H1 (cell line): Measurements from ENCODE around the gene SREK1IP1. TPM values are rescaled to one million over a fixed set of nuclear protein-coding genes. Genes with fewer than 3 reads are reported as not detected.

ENCODE experiments used
- CBX8 ChIP-seq: fragments of 300-800, 300-1000 bp; sonication (generic); IDR thresholded peaks from 2 replicates; pipeline ENCODE4 v1.7.1; 2016; ENCODE audit warnings: low read depth, low read length, borderline replicate concordance
- CHD7 ChIP-seq: fragments of 300-600 bp; sonication (generic); IDR thresholded peaks from 2 replicates; pipeline ENCODE4 v1.7.1; 2012; ENCODE audit warnings: low read length, moderate library complexity, mild to moderate bottlenecking, inconsistent platforms; ENCODE audit not compliant: insufficient replicate concordance
- EZH2 ChIP-seq: fragments of 200-600 bp; sonication (generic); IDR thresholded peaks from 2 replicates; pipeline ENCODE4 v1.7.1; 2012; ENCODE audit warnings: low read depth, mild to moderate bottlenecking, moderate library complexity, low read length, inconsistent platforms; ENCODE audit not compliant: severe bottlenecking
- KDM1A ChIP-seq: fragments of 200-600, 300-600 bp; sonication (generic); IDR thresholded peaks from 2 replicates; pipeline ENCODE4 v1.7.1; 2016; ENCODE audit warnings: mild to moderate bottlenecking, low read length, borderline replicate concordance
- NRF1 ChIP-seq: IDR thresholded peaks from 2 replicates; pipeline ENCODE4 v1.6.1; 2011; ENCODE audit warnings: mild to moderate bottlenecking, low read depth, low read length, improper control_type of control experiment
- POLR2A ChIP-seq, 2 experiments: IDR thresholded peaks; 1 replicate in 1 of 2; 2 replicates in 1 of 2; pipeline ENCODE4 v1.6.1; 2011; ENCODE audit warnings: low read depth in 2 of 2, low read length in 2 of 2, mild to moderate bottlenecking in 2 of 2; ENCODE audit errors: control extremely low read depth in 1 of 2
- POU5F1 ChIP-seq: IDR thresholded peaks from 2 replicates; pipeline ENCODE4 v1.6.1; 2011; ENCODE audit warnings: low read depth, mild to moderate bottlenecking, low read length, moderate library complexity
- RBBP5 ChIP-seq: IDR thresholded peaks from 2 replicates; pipeline ENCODE4 v1.7.1; 2012; ENCODE audit warnings: low read depth, mild to moderate bottlenecking, inconsistent platforms, low read length, moderate library complexity, borderline replicate concordance
- SIRT6 ChIP-seq: IDR thresholded peaks from one replicate; pipeline ENCODE4 v1.7.1; 2012; ENCODE audit warnings: low read length, inconsistent platforms
- TCF12 ChIP-seq: IDR thresholded peaks from 2 replicates; pipeline ENCODE4 v1.6.1; 2011; ENCODE audit warnings: low read depth, mild to moderate bottlenecking, low read length
- YY1 ChIP-seq: IDR thresholded peaks from 2 replicates; pipeline ENCODE4 v1.6.1; 2011; ENCODE audit warnings: low read depth, mild to moderate bottlenecking, low read length
- polyA plus RNA-seq, 7 experiments: library from polyadenylated mRNA; depleted of rRNA in 3 of 7; stranded (reverse) in 5 of 7; unstranded in 2 of 7; fragments of >200 nt in 5 of 7; fragments of 200-250 nt in 2 of 7; gene quantifications; 1 replicate in 5 of 7; 2 replicates in 1 of 7; 4 replicates in 1 of 7; pipeline versions ENCODE4 v1.2.1 to v1.2.3, GENCODE V29; 2011 to 2013; ENCODE audit warnings: missing spikeins in 2 of 7, mixed read lengths in 2 of 7
- total RNA-seq: library from RNA; stranded (reverse); fragmentation: NEBNext Ultra II Directional; extraction: Animal tissue kit (Norgen Biotek cat#: 25700); gene quantifications from 2 replicates; pipeline ENCODE4 v1.2.1, GENCODE V29; 2021

The SREK1IP1 gene
- total and polyA plus RNA-seq, 2 of the 8 experiments (the other 6 are each of a cell fraction or from before 2014, with no cell fraction given) = 6.2 to 39.0 TPM

GRCh38 chr5:64789457-64789856, 21.0 kb upstream of the SREK1IP1 start (continued):
- TF ChIP-seq CHD7 (no peak), TCF12 (no peak), NRF1 (no peak), CBX8 (no peak), POLR2A (IDR thresholded peaks at IDR 0.05; ENCODE audit: control extremely low read depth in 1 of 2, low read depth in 2 of 2, low read length in 2 of 2) (no peak), EZH2 (no peak), RBBP5 (no peak), YY1 (no peak), SIRT6 (no peak), KDM1A (no peak), POU5F1 (no peak)
